Sciatic nerve (tissue), 2 donors: ENCODE measurements around the gene LYSMD2. TPM values are rescaled to one million over a fixed set of nuclear protein-coding genes. Genes with fewer than 3 reads are reported as not detected.

Experiments
- ATAC-seq: fragments of 200-7000 bp; cut with Tn5 transposase; one replicate; pipeline ENCODE4 v1.9.1; 2020; ENCODE audit warnings: mild to moderate bottlenecking, moderate library complexity
- DNase-seq: peaks from one replicate; pipeline ENCODE4 v3.0.0-alpha.2; 2020; ENCODE audit warnings: low spot score
- intact Hi-C: fragments of 100-400 bp; cut with DNase I; formaldehyde crosslinking; loops from one replicate; pipeline ENCODE4 v1.14.2; 2022
- total RNA-seq: library from RNA; stranded (reverse); fragmentation: NEBNext Ultra II Directional; extraction: Animal tissue kit (Norgen Biotek cat#: 25700); gene quantifications from one replicate; pipeline ENCODE4 v1.2.1, GENCODE V29; 2021
- donor health status: DM: no; HTN: no; CAD: no.
- donor health status: DM: no; HTN: no; CAD: no.

The LYSMD2 gene
- total RNA-seq, 1 donor from 2014 or later = 15.7 TPM

DNA sequence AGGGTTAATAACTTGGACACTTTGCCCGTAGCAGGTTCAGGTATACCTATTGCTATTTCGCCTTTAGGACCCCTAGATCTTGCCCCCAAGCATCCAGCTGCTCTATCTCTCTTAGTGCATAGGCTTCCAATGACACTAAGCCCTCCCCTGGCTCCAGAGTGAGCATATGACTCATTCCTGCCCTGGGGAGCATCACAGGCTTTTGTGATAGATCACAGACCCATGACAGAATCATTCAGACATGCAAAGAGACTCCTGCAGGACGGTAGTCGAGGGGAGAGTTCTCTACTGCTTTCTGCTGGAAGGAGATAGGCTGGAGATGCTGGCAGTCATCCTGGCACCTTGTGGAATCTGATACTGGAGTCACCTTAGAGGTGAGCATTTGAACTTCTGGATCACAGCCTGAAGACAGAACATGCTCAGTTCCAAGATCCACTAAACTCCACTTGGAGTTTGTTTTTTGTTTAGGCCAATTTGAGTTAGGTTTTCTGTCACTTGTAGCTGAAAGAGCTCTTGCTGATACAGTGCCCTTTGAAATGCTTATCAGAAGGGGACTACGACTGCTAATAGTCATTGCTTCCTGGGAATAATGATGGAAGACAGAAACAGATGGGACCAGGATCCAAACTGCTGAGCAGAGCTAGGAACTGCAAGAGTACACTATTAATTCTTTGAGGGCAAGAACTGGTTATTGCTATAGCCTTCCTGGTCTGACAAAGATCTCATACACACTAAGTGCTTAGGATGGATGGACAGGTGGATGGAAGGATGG is 11.0 kb downstream of the LYSMD2 start:
- intact Hi-C loops = no loop called here
- ATAC-seq = peak; percentile 85
- no peak for DNase-seq

DNA sequence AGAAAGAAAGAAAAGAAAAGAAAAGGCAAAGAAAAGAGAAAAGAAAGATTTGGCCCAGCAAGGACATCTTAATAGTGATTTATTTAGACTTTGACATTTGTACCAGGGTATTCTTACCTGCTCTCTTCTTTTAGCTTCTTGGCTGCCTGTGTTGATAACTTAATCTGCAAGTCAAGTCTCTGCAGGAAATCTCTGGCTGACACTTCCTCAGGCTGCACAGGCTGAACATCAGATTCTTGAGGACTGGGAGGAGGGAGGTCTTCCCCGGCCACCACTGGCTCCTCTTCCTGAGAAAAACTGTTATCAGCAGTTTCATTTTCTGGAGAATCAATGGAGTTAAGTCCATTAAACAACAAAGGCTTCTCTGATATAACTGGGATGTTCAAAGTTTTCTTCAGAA is 12.8 kb downstream of the LYSMD2 start:
- no peak for DNase-seq
- ATAC-seq = no peak
- intact Hi-C loops = no loop called here

DNA sequence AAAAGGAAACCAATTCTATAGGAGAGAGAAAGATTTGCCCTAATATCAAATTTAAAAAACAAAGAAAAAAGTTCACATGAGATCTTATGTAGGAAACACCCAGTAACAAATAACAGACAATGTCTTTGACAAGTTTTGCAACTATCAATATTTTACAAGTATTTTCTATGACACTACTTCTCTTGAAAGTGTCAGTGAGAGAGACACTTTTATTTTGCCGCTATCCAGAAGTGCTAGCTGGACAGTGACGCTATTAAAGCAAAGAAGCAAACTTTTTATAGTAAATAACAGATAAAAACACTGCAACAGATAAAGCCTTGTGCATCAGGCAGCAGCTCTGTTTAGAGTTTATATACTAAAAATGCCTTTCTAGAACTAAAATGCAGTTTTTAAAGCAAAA is 13.3 kb downstream of the LYSMD2 start:
- ATAC-seq = no peak

DNA sequence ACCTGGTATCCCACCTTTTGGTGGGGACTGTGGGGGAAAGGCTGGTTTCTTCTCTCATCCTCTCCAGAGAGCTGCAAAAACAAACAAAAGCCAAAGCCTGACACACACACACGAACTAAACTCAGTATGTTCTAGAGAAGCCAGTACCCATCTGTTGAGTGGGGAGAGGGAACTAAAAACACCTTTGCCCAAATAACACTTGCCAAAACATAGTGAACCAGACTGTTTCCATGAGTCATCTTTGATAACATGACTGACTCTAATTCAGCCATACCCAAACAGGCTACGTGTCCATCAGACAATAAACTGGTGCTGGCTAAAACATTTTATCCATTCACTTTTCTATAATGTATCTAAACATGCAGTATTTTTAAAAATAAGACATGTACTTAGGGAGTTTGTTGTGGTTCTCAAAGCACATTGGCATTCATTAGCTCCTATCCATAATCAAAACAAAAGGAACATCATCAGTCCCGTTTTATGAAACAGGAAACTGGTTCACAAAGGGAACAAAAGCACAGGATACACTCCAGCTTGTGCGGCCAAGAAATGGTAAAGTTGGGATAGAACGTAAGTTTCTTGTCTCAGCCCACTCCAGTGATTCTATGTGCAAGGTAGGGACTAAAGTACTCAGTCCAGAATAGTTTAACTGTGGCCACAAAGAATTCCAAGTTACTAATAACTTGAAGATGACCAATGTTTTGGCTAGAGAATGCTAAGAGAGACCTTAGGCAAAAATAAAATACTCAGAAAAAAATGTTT is 16.1 kb downstream of the LYSMD2 start:
- ATAC-seq (no peak), DNase-seq (no peak)
- intact Hi-C loops = no loop called here

More for the DNA sequence above, 13.3 kb downstream of the LYSMD2 start:
- intact Hi-C loops = no loop called here
- no peak for DNase-seq

DNA sequence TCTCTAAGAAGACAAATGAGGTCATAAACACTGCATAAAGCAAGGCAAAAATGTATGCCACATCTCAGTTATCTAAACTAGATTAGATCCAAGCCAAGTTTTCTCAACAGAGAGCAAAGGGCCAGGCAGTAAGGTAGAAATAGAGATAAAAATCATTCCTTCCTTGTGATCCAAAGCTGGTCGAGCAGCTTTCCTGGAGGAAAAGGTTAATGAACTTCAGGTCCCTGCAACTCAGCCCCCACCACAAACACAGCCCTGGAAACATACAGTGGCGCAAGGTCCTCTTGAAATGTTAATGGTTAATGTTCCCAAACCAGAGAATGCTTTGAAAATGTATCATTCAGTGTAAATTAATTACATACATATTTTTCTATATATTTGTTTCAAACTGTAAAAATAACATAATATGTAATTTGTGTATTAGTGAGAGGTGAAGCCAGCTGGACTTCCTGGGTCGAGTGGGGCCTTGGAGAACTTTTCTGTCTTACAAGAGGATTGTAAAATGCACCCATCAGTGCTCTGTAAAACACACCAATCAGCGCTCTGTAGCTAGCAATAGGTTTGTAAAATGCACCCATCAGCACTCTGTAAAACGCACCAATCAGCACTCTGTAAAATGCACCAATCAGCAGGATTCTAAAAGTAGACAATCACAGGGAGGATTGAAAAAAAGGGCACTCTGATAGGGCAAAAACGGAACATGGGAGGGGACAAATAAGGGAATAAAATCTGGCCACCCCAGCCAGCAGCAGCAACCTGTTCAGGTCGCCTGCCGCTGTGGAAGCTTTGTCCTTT is 17.1 kb downstream of the LYSMD2 start:
- DNase-seq (no peak), ATAC-seq (no peak)
- intact Hi-C loops = no loop called here

DNA sequence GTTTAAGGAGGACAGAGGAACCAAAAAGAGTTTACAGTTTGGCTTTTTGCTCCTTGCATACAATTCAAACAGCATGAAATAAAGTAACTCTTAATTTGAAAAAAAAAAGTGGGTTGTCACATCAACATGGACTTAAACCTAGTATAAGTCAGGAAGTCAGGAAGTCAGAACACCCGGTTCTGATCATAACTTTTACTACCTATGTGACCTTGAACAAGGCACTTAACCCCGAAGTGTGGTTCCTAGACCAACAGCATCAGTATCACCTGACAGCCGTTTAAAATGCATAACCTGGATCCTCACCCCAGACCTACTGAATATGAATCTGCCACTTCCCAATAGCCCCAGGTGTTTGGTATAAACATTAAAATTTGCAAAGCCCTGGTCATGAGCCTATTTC is 18.7 kb downstream of the LYSMD2 start:
- intact Hi-C loops = no loop called here
- DNase-seq (no peak), ATAC-seq (no peak)

DNA sequence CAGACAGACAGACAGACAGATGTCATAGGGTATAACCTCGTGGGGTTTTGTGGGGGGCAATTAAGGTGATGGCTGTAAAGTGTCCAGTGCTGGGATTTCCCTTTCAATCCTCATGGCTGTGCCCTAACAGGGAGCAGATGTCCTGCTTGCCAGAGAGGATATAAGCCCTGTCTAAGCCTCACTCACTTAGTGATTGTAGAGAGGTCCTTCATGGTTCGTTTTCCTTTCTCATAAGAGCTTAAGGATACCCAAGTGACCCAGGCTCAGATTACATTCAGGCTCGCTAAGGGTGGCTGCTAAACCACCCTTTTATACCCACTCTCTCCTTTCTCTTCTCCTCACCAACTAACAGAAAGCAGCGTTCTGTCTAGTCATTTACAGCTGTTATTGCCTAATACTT is 19.2 kb downstream of the LYSMD2 start:
- no peak for DNase-seq
- ATAC-seq = no peak
- intact Hi-C loops = no loop called here

DNA sequence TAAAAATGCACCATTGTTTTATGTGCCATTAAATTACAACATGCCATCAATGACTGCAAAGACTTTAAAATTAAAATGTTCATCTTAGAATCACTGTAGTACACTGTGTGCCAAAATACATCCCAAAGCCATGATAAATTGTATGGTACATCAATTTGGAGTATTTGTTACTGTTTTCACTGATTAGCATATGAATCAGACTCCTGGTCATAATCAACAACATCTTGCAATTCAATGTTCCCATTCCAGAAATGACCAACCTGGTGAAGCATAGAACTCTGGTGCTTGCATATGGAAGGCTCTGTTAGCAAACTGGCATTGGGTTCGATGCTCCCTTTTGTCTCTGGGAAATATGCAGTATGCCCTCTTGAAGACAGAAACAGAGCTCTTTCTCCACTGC is 22.5 kb downstream of the LYSMD2 start:
- DNase-seq = no peak
- intact Hi-C loops = no loop called here
- ATAC-seq = no peak

DNA sequence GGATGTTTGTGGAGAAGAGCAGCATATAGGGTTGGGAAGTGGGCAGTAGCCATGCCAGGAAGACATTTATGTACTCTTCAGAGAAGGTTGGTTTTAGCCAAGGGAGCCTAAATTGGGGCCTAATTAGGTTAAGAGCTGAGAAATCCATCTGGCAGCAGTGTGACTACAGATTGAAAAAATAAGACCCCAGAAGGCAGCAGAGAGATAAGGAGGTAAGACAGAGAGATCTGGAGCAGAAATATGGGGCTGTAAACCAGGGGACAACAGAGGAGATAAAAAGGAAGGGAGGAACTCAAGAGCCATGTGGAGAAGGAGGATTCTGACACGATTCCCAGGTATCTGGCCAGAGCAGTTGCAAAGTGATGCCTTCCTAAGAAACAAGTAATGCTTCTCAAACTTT is 23.3 kb downstream of the LYSMD2 start:
- DNase-seq (no peak), ATAC-seq (no peak)
- intact Hi-C loops = no loop called here

DNA sequence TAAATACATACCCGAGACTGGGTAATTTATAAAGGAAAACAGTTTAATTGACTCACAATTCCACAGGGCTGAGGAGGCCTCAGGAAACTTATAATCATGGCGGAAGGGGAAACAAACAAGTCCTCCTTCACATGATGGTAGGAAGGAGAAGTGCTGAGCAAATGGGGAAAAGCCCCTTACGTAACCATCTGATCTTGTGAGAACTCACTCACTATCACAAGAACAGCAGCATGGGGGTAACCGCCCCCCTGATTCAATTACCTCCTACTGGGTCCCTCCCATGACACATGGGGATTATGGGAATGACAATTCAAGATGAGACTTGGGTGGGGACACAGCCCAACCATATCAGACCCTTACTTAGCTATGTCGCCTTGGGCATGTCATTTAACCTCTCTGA is 28.4 kb downstream of the LYSMD2 start:
- no peak for ATAC-seq
- intact Hi-C loops = no loop called here
- DNase-seq = no peak

DNA sequence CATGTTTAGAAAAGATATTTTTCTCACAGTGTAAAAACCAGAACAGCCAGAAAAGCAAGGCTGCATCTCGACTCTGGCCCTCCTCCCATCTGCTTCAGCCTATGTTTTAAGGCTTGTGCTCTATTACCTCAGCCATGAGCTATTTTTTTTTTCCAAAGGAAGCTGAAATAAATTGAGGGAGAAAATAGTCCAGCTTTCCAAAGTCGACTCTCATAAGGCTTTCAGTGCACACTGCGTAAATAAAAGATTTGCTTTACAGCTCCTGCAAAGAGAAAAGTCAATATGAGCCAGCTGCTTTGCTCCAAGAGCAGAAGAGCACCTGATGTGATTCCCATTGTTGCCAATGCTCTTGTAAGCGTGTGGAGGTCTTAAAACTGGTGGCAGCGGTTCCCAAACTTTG is 29.4 kb downstream of the LYSMD2 start:
- intact Hi-C loops = no loop called here
- ATAC-seq (peak; percentile 77), DNase-seq (no peak)

DNA sequence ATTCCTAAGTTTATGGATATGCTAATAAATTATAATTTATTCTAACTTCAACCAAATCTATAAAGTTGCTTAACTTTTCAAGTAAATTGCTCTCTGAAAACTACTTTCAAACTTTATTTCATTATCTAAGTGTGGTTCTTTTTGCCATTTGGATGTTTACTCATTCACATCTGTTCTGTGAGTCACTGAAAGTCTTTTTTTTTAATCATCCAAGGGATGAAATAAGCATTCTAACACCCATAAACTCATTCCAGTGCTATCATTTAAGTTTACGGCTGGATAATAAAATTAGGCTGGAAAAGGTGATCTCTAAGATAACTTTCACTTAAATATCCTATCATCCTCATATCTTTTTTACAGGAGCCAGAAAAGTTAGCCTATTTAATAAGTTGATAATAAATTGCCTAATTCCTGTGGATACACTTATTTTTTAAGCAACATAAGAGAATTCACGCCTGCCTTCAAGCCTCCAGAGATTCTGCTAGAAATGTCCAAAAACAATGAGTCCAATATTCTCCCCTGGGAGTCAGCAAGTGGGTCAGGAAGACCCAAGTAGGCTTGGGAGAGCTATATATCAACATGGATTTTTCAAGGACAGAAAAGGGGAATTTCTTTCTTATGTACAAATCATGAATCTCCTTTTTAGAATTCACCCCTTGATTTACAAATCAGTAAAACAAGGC is 30.4 kb downstream of the LYSMD2 start:
- intact Hi-C loops = no loop called here
- no peak for DNase-seq
- ATAC-seq = no peak

DNA sequence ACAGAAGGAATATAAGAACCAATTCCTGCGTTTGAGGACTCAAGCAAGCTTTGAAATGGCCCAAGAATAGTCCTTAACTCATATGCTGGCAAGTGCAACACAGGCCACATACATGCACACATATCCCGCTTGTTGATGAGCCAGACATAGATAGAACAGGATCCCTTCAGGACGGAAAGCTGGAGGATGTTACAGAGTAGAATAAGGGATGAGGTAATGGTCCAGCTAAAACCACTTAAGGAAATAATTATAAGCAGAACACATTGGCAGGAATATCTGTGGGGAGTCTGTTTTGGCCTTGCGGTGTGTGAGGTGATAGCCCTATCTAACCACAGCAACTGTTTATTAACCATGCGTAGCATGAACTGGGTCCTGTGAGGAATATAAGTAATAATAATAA is 31.2 kb downstream of the LYSMD2 start:
- ATAC-seq (peak; percentile 88), DNase-seq (no peak)
- intact Hi-C loops = no loop called here

DNA sequence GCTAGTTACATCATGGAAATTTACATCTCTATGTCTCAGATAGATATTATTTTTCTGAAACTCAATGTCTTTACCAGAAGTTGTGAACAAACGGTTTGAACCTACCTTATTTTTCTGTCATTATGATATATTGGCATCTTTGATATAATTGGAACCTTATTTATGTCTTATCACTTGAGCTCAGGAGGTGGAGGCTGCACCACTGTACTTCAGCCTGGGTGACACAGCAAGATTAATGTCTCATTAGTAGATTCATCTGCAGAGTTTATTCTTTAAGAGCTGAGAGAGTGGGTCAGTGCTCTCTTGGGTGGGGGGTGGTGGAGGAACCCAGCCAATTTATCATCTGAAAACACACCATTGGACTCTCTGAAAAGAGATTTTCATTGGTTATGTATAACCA is 34.7 kb downstream of the LYSMD2 start:
- no peak for DNase-seq
- intact Hi-C loops = no loop called here
- ATAC-seq = no peak

DNA sequence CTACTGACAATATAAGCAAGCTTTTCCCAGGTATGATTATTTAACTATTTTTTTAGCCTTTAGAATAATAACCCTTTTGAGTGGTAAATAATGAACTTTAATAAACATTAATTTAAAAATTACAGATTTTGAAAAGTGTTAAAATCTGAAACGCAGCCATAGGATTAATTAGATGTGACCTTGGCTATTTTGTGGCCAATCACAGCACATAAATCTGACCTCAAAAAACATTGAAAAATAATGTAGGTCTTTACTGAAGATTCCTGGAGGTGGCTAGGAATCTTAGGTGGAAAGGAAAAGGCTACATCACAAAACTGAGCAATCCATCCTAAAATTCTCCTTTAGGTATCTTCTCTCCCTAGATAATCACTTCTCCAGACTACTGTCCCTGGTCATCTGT is 38.1 kb downstream of the LYSMD2 start:
- intact Hi-C loops = no loop called here
- no peak for ATAC-seq
- no peak for DNase-seq

DNA sequence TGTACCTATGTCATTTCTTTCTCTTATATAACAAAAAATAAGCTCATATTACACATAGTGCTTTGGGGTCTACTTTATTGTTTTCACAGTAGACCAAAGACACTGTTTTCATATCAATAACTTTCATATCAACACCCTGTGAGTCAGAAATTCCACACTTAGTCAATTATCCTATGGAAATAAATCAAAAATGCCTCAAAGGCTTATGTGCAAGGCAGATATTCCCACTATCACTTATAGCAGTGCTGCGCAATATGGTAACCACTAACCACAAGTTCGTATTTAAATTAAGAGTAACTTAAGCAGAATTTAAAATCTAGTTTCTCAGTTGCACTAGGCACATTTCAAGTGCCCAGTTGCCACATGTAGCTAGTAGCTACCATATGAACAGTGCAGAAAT is 40.3 kb downstream of the LYSMD2 start:
- ATAC-seq (no peak), DNase-seq (no peak)
- intact Hi-C loops = no loop called here

DNA sequence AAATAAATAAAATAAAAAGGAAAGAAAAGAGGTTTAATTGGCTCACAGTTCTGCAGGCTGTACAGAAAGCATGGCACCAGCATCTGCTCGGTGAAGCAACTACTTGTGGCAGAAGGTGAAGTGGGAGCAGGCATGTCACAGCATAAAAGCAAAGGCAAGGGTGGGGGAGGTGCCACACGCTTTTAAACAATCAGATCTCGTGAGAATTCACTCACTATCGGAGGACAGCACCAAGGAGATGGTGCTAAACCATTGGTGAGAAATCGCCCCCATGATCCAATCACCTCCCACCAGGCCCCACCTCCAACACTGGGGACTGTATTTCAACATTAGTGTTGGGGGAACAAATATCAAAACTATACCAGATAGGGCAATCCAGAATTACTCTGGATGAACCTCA is 40.9 kb downstream of the LYSMD2 start:
- DNase-seq (no peak), ATAC-seq (no peak)
- intact Hi-C loops = no loop called here

DNA sequence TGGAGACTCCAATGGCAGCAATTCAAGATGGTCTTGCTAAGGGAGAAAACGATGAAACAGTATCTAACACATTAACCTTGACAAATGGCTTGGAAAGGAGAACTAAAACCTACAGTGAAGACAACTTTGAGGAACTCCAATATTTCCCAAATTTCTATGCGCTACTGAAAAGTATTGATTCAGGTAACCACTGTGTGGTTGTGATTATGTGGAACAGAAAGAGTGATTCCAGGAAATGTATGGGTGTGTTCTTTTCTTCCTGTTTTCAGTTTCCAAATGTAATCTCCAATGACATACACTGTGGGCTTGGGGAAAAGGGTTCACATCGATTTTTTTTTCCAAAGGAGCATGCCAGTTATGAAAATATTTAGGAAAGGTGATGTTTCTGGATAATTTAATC is 45.3 kb downstream of the LYSMD2 start:
- ATAC-seq (no peak), DNase-seq (no peak)
- intact Hi-C loops = no loop called here

DNA sequence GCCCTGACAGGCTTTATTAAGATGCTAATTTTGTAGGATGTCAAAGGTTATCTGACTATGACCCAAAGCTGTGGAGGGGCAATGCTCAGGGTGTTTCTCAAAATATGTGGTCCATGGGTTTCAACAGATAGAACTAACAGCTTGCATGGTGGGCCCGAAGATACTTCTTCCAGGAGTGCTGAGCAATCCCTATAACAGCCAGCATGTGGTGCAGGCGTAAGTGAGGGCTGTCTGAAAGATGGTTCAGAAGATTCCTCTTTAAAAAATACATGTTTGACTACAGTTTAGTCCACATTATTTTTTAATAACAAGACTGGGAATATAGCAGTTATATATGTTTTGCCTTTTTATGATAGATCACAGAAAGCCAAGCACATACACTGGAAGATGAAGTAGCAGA is 48.6 kb downstream of the LYSMD2 start:
- ATAC-seq (no peak), DNase-seq (no peak)
- intact Hi-C loops = no loop called here
